Activated CD4-positive, alpha-beta T cell treated with anti-CD3 and anti-CD28 coated beads, Interleukin-2, amount 10 ng/mL, durations not matched to agents 7 days and 5 days (primary cell): ENCODE results near the gene SNURF. TPM values are rescaled to one million over a fixed set of nuclear protein-coding genes. Genes with fewer than 3 reads are reported as not detected.

Experiments
- CTCF ChIA-PET: fragments of 350-600 bp; sonication (Branson Sonifier 250); formaldehyde crosslinking; loops from one replicate; lab custom pipeline; 2021; ENCODE audit warnings: antibody characterized with exemption; lab: Charles Lee
- POLR2A ChIA-PET: fragments of 350-600 bp; sonication (Branson Sonifier 250); formaldehyde crosslinking; loops from one replicate; lab custom pipeline; 2021; ENCODE audit warnings: antibody characterized with exemption; lab: Charles Lee
- DNase-seq: peaks from one replicate; pipeline ENCODE4 v3.0.0-alpha.2; 2020
- H3K27ac Mint-ChIP-seq: one replicate; pipeline ENCODE4 v1.8.0; 2021; ENCODE audit warnings: mild to moderate bottlenecking, moderate library complexity, mixed read lengths
- H3K27me3 Mint-ChIP-seq: one replicate; pipeline ENCODE4 v1.8.0; 2021; ENCODE audit warnings: mixed read lengths
- H3K36me3 Mint-ChIP-seq: one replicate; pipeline ENCODE4 v1.8.0; 2021; ENCODE audit warnings: low read depth, mixed read lengths
- H3K4me1 Mint-ChIP-seq: one replicate; pipeline ENCODE4 v1.8.0; 2021; ENCODE audit warnings: mixed read lengths
- H3K4me3 Mint-ChIP-seq: one replicate; pipeline ENCODE4 v1.8.0; 2021; ENCODE audit warnings: mild to moderate bottlenecking, moderate library complexity, mixed read lengths
- H3K9me3 Mint-ChIP-seq: one replicate; pipeline ENCODE4 v1.8.0; 2021; ENCODE audit warnings: mixed read lengths
- total RNA-seq, 2 experiments: library from RNA; stranded (reverse); gene quantifications; one replicate each; pipeline ENCODE4 v1.2.3, GENCODE V29; 2021

SNURF gene
- total RNA-seq, 2 experiments from 2014 or later = 7.3 to 16.3 TPM

- Mint-ChIP-seq H3K27ac (no peak overlapping the region), H3K4me1 (no peaks in the 10 kb centered on the region), H3K4me3 (no peak overlapping the region), H3K27me3 (no peaks in the 10 kb centered on the region), H3K36me3 (peaks cover 78% of the 10 kb centered on the region), H3K9me3 (peaks cover 46% of the 10 kb centered on the region)
- ChIA-PET CTCF (interaction anchor here (0.6 kb wide), 1 partner anchor 22 kb away, joined by 4 read pairs; no protein-coding TSS in a partner anchor), POLR2A (no interaction called here)
- DNase-seq = no peak
Observed at GRCh38 chr15:24977686-24978085, 22.9 kb downstream of the SNURF start.

GRCh38 chr15:24985224-24985623 is 30.4 kb downstream of the SNURF start:
- Mint-ChIP-seq H3K36me3 (peaks cover 79% of the 10 kb centered on the region), H3K4me1 (no peaks in the 10 kb centered on the region), H3K27me3 (no peaks in the 10 kb centered on the region), H3K4me3 (no peak overlapping the region), H3K9me3 (peaks cover 47% of the 10 kb centered on the region), H3K27ac (no peak overlapping the region)
- no peak for DNase-seq
- ChIA-PET POLR2A (no interaction called here), CTCF (no interaction called here)

DNA sequence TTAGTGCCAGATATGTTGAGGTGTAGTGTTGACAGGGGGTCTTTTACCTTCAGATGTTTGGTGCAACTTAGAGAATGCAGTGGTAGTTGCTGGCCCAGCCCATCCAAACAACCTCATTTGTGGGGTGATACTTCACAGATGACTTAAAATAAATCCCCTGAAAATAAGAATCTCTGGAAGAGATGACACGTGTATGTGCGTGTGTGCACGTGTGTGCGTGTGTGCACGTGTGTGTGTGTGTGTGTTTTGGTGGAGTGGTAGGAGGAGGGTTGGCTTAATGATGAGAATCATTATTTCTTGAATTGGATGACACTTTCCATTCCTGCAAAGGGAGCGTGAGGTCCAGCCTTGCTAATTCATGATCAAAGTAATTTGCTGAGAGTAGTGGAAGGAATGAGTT is 31.9 kb downstream of the SNURF start:
- DNase-seq = no peak
- POLR2A ChIA-PET = no interaction called here
- H3K9me3 Mint-ChIP-seq = peaks cover 47% of the 10 kb centered on the region
- H3K4me3 Mint-ChIP-seq = no peak overlapping the region
- peaks cover 74% of the 10 kb centered on the region for H3K36me3 Mint-ChIP-seq
- H3K27me3 Mint-ChIP-seq = no peaks in the 10 kb centered on the region
- CTCF ChIA-PET = no interaction called here
- no peak overlapping the region for H3K27ac Mint-ChIP-seq
- H3K4me1 Mint-ChIP-seq = no peaks in the 10 kb centered on the region

Other genes with a start within 250 kb of the SNURF start
- gene SNRPN, start within 50 bp of the SNURF start, total RNA-seq = 10 to 100 TPM; 50.7 to 54.6 TPM